Mesenchymal stem cell (in vitro differentiated cells and primary cell): Measurements from ENCODE around the gene RASGEF1C.

ENCODE experiments used
- DNase-seq: peaks from one replicate; pipeline ENCODE4 v3.0.0-alpha.2; 2013
- H2AFZ ChIP-seq: one replicate; pipeline ENCODE4 v1.6.1; 2013; ENCODE audit warnings: low read depth, mild to moderate bottlenecking, control low read depth, inconsistent platforms, low read length, moderate library complexity
- H2AK5ac ChIP-seq: 2 replicates; pipeline ENCODE4 v1.6.1; 2013; ENCODE audit warnings: low read length, moderate library complexity, mild to moderate bottlenecking, inconsistent platforms; ENCODE audit not compliant: severe bottlenecking
- H2BK120ac ChIP-seq: one replicate; pipeline ENCODE4 v1.6.1; 2013; ENCODE audit warnings: low read depth, mild to moderate bottlenecking, inconsistent platforms, low read length, moderate library complexity
- H2BK12ac ChIP-seq, 2 experiments: one replicate each; pipeline ENCODE4 v1.6.1; 2013; ENCODE audit warnings: inconsistent platforms in 2 of 2, low read length in 2 of 2, mild to moderate bottlenecking in 2 of 2, moderate library complexity in 2 of 2, control low read depth in 1 of 2
- H2BK15ac ChIP-seq: one replicate; pipeline ENCODE4 v1.6.1; 2013; ENCODE audit warnings: mild to moderate bottlenecking, low read depth, inconsistent platforms; ENCODE audit not compliant: poor library complexity, severe bottlenecking
- H2BK5ac ChIP-seq: 2 replicates; pipeline ENCODE4 v1.6.1; 2013; ENCODE audit warnings: low read depth, mild to moderate bottlenecking, low read length, control low read depth, inconsistent platforms; ENCODE audit not compliant: poor library complexity, severe bottlenecking
- H3K14ac ChIP-seq, 2 experiments: one replicate each; pipeline ENCODE4 v1.6.1; 2013; ENCODE audit warnings: inconsistent platforms in 2 of 2, low read length in 2 of 2, control low read depth in 1 of 2, mild to moderate bottlenecking in 1 of 2, moderate library complexity in 1 of 2
- H3K18ac ChIP-seq, 2 experiments: one replicate each; pipeline ENCODE4 v1.6.1; 2013; ENCODE audit warnings: inconsistent platforms in 2 of 2, low read length in 2 of 2, control low read depth in 1 of 2, low read depth in 1 of 2, mild to moderate bottlenecking in 1 of 2
- H3K23ac ChIP-seq, 2 experiments: one replicate each; pipeline ENCODE4 v1.6.1; 2013; ENCODE audit warnings: inconsistent platforms in 2 of 2, low read length in 2 of 2, mild to moderate bottlenecking in 2 of 2, moderate library complexity in 2 of 2, control low read depth in 1 of 2
- H3K27ac ChIP-seq: 2 replicates; pipeline ENCODE4 v1.5.1; 2013; ENCODE audit warnings: mild to moderate bottlenecking, moderate library complexity, low read length, control low read depth, inconsistent platforms; ENCODE audit not compliant: poor library complexity, severe bottlenecking
- H3K27me3 ChIP-seq, 2 experiments: 2 replicates each; pipeline versions ENCODE4 v1.6.1 to v1.7.0; 2013; ENCODE audit warnings: low read length in 2 of 2, mild to moderate bottlenecking in 2 of 2, moderate library complexity in 2 of 2, control low read depth in 1 of 2, inconsistent platforms in 1 of 2; ENCODE audit not compliant: control insufficient read depth in 1 of 2, insufficient read depth in 1 of 2
- H3K36me3 ChIP-seq, 2 experiments: 2 replicates each; pipeline versions ENCODE4 v1.6.1 to v1.7.0; 2013; ENCODE audit warnings: low read length in 2 of 2, control low read depth in 1 of 2, inconsistent platforms in 1 of 2, low read depth in 1 of 2, mild to moderate bottlenecking in 1 of 2; ENCODE audit not compliant: insufficient read depth in 2 of 2, control insufficient read depth in 1 of 2
- H3K4ac ChIP-seq, 2 experiments: one replicate each; pipeline ENCODE4 v1.6.1; 2013; ENCODE audit warnings: inconsistent platforms in 2 of 2, low read length in 2 of 2, mild to moderate bottlenecking in 2 of 2, moderate library complexity in 2 of 2, control low read depth in 1 of 2, low read depth in 1 of 2
- H3K4me1 ChIP-seq: 2 replicates; pipeline ENCODE4 v1.6.1; 2013; ENCODE audit warnings: low read depth, low read length, control low read depth; ENCODE audit not compliant: control insufficient read depth, insufficient read depth
- H3K4me2 ChIP-seq: 2 replicates; pipeline ENCODE4 v1.6.1; 2013; ENCODE audit warnings: low read length, mild to moderate bottlenecking, inconsistent platforms; ENCODE audit not compliant: poor library complexity, severe bottlenecking
- H3K4me3 ChIP-seq, 2 experiments: 2 replicates each; pipeline versions ENCODE4 v1.5.1 to v1.7.0; 2013; ENCODE audit warnings: low read length in 2 of 2, mild to moderate bottlenecking in 2 of 2, control low read depth in 1 of 2, low read depth in 1 of 2; ENCODE audit not compliant: insufficient read depth in 1 of 2
- H3K79me1 ChIP-seq: replicated peaks from 2 replicates; pipeline ENCODE4 v1.6.1; 2013; ENCODE audit warnings: mild to moderate bottlenecking, control low read depth, low read length, inconsistent platforms; ENCODE audit not compliant: poor library complexity, severe bottlenecking
- H3K9ac ChIP-seq: 2 replicates; pipeline ENCODE4 v1.7.0; 2013; ENCODE audit warnings: mild to moderate bottlenecking, low read length, moderate library complexity
- H3K9me3 ChIP-seq: 2 replicates; pipeline ENCODE4 v1.7.0; 2013; ENCODE audit warnings: mild to moderate bottlenecking, low read length; ENCODE audit not compliant: control insufficient read depth
- H4K8ac ChIP-seq: one replicate; pipeline ENCODE4 v1.6.1; 2013; ENCODE audit warnings: inconsistent platforms, mild to moderate bottlenecking, low read length, moderate library complexity
- H4K91ac ChIP-seq: one replicate; pipeline ENCODE4 v1.6.1; 2013; ENCODE audit warnings: mild to moderate bottlenecking, low read length, inconsistent platforms
- WGBS: methylation state at CpG from one replicate; pipeline ENCODE4 v1.1.7; 2013; ENCODE audit warnings: mixed read lengths; 5-methylcytosine and 5-hydroxymethylcytosine counted together

RASGEF1C gene

GRCh38 chr5:180097163-180097894 is 111.7 kb downstream of the RASGEF1C start:
- no peak overlapping the region for H2AK5ac ChIP-seq
- H3K27ac ChIP-seq = no peak overlapping the region
- no peak overlapping the region for H2AFZ ChIP-seq
- H2BK120ac ChIP-seq = no peak overlapping the region
- no peak for DNase-seq
- no peak overlapping the region for H4K91ac ChIP-seq
- no peak overlapping the region for H3K4me3 ChIP-seq
- H2BK5ac ChIP-seq = no peak overlapping the region
- H3K18ac ChIP-seq = no peak overlapping the region
- H3K23ac ChIP-seq = no peak overlapping the region
- no peaks in the 10 kb centered on the region for H3K79me1 ChIP-seq
- H3K4me2 ChIP-seq = no peak overlapping the region
- no peak overlapping the region for H2BK12ac ChIP-seq
- no peaks in the 10 kb centered on the region for H3K4me1 ChIP-seq
- H3K27me3 ChIP-seq = peaks cover 0 to 17% of the 10 kb centered on the region in 2 experiments
- peaks cover 0 to 4% of the 10 kb centered on the region in 2 experiments for H3K36me3 ChIP-seq
- no peak overlapping the region for H4K8ac ChIP-seq
- no peak overlapping the region for H3K14ac ChIP-seq
- no peak overlapping the region for H2BK15ac ChIP-seq
- 89% methylated on average over 9 of the region's 11 CpGs for WGBS
- no peak overlapping the region for H3K4ac ChIP-seq
- H3K9ac ChIP-seq = no peak overlapping the region
- H3K9me3 ChIP-seq = no peaks in the 10 kb centered on the region

- no peaks in the 10 kb centered on the region for H3K79me1 ChIP-seq
- no peak overlapping the region for H2BK12ac ChIP-seq
- no peak overlapping the region for H2BK15ac ChIP-seq
- WGBS = 94% methylated on average over 9 of the region's 10 CpGs
- no peaks in the 10 kb centered on the region for H3K9me3 ChIP-seq
- no peak overlapping the region for H3K14ac ChIP-seq
- no peak for DNase-seq
- H3K36me3 ChIP-seq = peaks cover 0 to 4% of the 10 kb centered on the region in 2 experiments
- H2BK5ac ChIP-seq = no peak overlapping the region
- no peak overlapping the region for H2BK120ac ChIP-seq
- H3K23ac ChIP-seq = no peak overlapping the region
- H3K4ac ChIP-seq = no peak overlapping the region
- H3K4me1 ChIP-seq = no peaks in the 10 kb centered on the region
- no peak overlapping the region for H3K27ac ChIP-seq
- no peak overlapping the region for H4K8ac ChIP-seq
- H3K27me3 ChIP-seq = peaks cover 0 to 11% of the 10 kb centered on the region in 2 experiments
- H3K9ac ChIP-seq = no peak overlapping the region
- no peak overlapping the region for H4K91ac ChIP-seq
- H2AFZ ChIP-seq = no peak overlapping the region
- H2AK5ac ChIP-seq = no peak overlapping the region
- no peak overlapping the region for H3K4me3 ChIP-seq
- H3K4me2 ChIP-seq = no peak overlapping the region
- H3K18ac ChIP-seq = no peak overlapping the region
Measured at GRCh38 chr5:180096616-180097015, 112.4 kb downstream of the RASGEF1C start.

- no peak overlapping the region for H3K4me3 ChIP-seq
- no peak overlapping the region for H2BK120ac ChIP-seq
- DNase-seq = no peak
- no peak overlapping the region for H2AK5ac ChIP-seq
- H2BK12ac ChIP-seq = no peak overlapping the region
- H3K36me3 ChIP-seq = peaks cover 0 to 4% of the 10 kb centered on the region in 2 experiments
- no peak overlapping the region for H4K91ac ChIP-seq
- H2AFZ ChIP-seq = no peak overlapping the region
- no peak overlapping the region for H3K4me2 ChIP-seq
- no peaks in the 10 kb centered on the region for H3K79me1 ChIP-seq
- H3K18ac ChIP-seq = no peak overlapping the region
- H3K4me1 ChIP-seq = peaks cover 4% of the 10 kb centered on the region
- no peaks in the 10 kb centered on the region for H3K9me3 ChIP-seq
- H3K27me3 ChIP-seq = peaks cover 0 to 7% of the 10 kb centered on the region in 2 experiments
- no peak overlapping the region for H3K27ac ChIP-seq
- 91% methylated on average over 8 of the region's 9 CpGs for WGBS
- no peak overlapping the region for H3K14ac ChIP-seq
- H3K9ac ChIP-seq = no peak overlapping the region
- no peak overlapping the region for H2BK15ac ChIP-seq
- H2BK5ac ChIP-seq = no peak overlapping the region
- no peak overlapping the region for H4K8ac ChIP-seq
- H3K4ac ChIP-seq = no peak overlapping the region
- no peak overlapping the region for H3K23ac ChIP-seq
Measured at GRCh38 chr5:180095545-180095944, 113.5 kb downstream of the RASGEF1C start.

- H4K91ac ChIP-seq = no peak overlapping the region
- no peaks in the 10 kb centered on the region for H3K79me1 ChIP-seq
- no peak for DNase-seq
- H3K4me2 ChIP-seq = no peak overlapping the region
- H2BK15ac ChIP-seq = no peak overlapping the region
- H4K8ac ChIP-seq = no peak overlapping the region
- H3K23ac ChIP-seq = no peak overlapping the region
- H3K36me3 ChIP-seq = no peaks in the 10 kb centered on the region
- peaks cover 4% of the 10 kb centered on the region for H3K4me1 ChIP-seq
- H3K9me3 ChIP-seq = no peaks in the 10 kb centered on the region
- no peak overlapping the region for H3K9ac ChIP-seq
- H3K4ac ChIP-seq = no peak overlapping the region
- H3K27ac ChIP-seq = no peak overlapping the region
- H3K4me3 ChIP-seq = no peak overlapping the region
- H2BK120ac ChIP-seq = no peak overlapping the region
- WGBS = 68% methylated on average over 9 of the region's 9 CpGs
- H2BK5ac ChIP-seq = no peak overlapping the region
- H2BK12ac ChIP-seq = no peak overlapping the region
- H3K18ac ChIP-seq = no peak overlapping the region
- H2AK5ac ChIP-seq = no peak overlapping the region
- H3K27me3 ChIP-seq = peaks cover 0 to 7% of the 10 kb centered on the region in 2 experiments
- H3K14ac ChIP-seq = no peak overlapping the region
- no peak overlapping the region for H2AFZ ChIP-seq
Measured at GRCh38 chr5:180093651-180094382, 115.2 kb downstream of the RASGEF1C start.
